HFF-Myc (cell line): ENCODE data around the gene PRR12.

Experiments
- DNase-seq: peaks from one replicate; pipeline ENCODE4 v3.0.0-alpha.2; 2011; ENCODE audit warnings: low read depth; ENCODE audit errors: extremely low read depth
- H3K4me3 ChIP-seq: replicated peaks from 2 replicates; pipeline ENCODE4 v1.5.1; 2011; ENCODE audit warnings: low read depth, mild to moderate bottlenecking, control low read depth, low read length
- CTCF ChIP-seq: IDR thresholded peaks from 2 replicates; pipeline ENCODE4 v1.5.1; 2012; ENCODE audit warnings: mild to moderate bottlenecking, low read depth, low read length, control low read depth; ENCODE audit errors: missing control alignments

PRR12 gene

DNA sequence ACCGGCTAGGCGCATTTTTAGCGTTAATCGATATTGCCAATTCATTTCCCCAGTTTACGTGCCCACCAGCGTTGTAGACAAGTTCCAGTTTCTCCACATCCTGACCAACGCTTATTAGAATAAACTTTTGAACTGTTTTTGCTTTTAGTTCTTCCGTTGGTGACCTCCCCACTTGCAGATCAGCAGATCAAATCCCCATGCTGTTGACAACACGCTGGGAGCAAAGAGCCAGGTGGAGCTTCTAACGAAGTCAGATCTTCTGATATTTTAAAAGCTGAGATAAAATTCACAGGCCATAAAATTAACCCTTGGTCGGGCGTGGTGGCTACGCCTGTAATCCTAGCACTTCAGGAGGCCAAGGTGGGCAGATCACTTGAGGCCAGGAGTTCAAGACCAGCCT lies 41.9 kb upstream of the PRR12 start:
- TF ChIP-seq CTCF, result no peak
- DNase-seq, result no peak
- no peak overlapping the region for H3K4me3 ChIP-seq

- no peak for DNase-seq
- H3K4me3 ChIP-seq, result no peak overlapping the region
- no peak for TF ChIP-seq CTCF
These were observed 39.5 kb upstream of the PRR12 start for GRCh38 chr19:49551531-49551930.

DNA sequence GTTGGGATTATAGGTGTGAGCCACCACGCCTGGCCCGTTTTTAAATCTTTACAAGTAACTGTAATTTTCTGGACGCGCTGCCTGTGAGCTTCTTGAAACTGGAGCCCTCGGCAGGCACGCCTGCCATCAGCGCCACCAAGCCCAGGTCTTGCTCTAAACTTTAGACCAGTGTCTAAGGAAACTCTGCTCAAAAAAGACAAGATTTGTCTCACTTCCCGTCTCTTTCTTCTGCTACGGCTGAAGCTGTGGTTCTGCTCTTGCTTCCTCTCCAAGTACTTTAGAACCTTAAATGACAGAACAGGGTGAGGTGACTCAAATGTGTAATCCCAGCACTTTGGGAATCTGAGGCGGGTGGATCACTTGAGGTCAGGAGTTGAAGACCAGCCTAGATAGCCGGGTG lies 38.2 kb upstream of the PRR12 start:
- no peak overlapping the region for H3K4me3 ChIP-seq
- no peak for TF ChIP-seq CTCF
- DNase-seq, result no peak

DNA sequence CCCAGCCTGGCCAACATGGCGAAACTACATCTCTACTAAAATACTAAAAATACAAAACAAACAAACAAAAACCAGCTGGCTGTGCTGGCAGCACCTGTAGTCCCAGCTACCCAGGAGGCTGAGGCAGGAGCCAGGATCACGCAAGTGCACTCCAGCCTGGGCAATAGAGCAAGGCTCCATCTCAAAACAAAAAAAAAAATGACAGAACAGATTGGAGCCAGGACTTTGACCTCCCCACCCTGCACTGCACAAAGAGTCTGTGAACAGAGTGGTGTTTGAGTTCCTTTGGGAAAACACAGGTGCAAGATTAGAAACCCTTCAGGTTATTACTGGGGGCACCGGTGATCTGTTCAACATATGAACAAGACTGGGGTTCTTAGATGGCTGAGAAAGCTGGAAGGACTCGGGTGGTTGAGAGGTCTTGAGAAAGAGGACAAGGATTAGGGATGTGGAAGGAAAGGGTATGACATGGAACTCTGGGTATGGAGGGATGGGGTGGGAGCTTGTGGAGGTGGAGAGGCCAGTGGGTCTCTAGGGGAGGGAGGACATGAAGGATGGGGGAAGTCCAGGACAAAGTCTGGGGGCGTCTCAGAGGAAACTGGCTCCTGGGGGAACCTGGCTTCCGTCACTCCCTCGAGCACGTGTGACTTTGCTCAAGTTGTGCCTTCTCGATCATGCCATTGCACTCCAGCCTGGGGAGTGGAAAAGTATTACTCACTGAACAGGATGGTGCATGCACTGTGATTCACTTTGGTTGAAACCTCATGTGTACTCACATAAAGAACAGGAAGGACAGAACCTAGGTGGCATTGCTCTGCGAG lies 37.3 kb upstream of the PRR12 start:
- DNase-seq, result no peak
- no peak for TF ChIP-seq CTCF
- H3K4me3 ChIP-seq, result no peak overlapping the region

- DNase-seq, result no peak
- H3K4me3 ChIP-seq, result no peak overlapping the region
- TF ChIP-seq CTCF, result no peak
These were observed 36.2 kb upstream of the PRR12 start for GRCh38 chr19:49554701-49555181.

- no peak overlapping the region for H3K4me3 ChIP-seq
- DNase-seq, result no peak
- no peak for TF ChIP-seq CTCF
These were observed 35.2 kb upstream of the PRR12 start for GRCh38 chr19:49555600-49556411.
